HG02870 (cell line): ENCODE measurements around the gene IRF1.

Source experiments
- ATAC-seq: cut with Tn5 transposase; IDR thresholded peaks from one replicate; pipeline ENCODE4 v1.9.1; 2021; ENCODE audit warnings: mild to moderate bottlenecking, moderate library complexity; ENCODE audit not compliant: unreplicated experiment

Gene IRF1

DNA sequence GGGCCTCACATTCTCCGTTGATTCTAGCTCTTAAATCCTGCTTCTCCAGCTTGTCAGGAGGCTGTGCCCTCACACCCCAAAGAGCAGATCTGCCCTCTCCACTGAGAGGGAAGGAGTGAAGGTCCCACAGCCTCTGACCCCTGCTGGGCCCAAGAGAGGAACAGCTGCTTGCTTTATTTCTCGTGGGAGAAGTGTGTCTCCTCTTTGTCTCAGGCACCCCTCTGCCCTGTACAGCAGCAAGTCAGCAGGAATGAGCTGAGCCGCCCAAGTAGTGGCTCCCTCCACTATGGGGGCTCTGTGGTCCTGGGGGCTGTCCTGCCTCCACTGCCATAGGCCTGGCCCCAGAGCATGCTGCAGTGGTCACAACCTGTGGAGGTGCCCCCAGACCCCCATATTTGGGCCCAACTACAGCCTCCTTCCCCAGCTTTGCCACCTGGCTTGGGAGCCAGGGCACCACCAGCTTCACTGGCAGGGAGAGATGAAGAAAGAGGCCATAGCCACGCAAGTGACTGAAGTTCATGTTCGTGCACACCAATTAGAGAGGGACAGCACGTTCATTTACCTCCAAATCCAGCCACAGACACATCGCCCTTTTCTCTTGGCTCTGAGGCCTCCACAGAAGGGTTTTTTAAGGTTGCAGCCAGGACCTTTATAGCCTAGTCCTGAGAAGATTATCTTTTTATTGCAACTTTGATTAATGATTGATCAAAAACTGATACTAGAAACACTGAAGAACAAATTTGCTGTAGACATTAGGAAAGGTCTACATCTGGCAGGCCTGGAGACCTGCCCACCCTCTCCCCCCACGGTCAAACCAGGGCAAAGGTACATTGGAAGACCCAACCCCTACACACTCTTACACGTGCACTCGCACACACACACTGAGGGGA is 27.5 kb downstream of the IRF1 start:
- no peak for ATAC-seq

DNA sequence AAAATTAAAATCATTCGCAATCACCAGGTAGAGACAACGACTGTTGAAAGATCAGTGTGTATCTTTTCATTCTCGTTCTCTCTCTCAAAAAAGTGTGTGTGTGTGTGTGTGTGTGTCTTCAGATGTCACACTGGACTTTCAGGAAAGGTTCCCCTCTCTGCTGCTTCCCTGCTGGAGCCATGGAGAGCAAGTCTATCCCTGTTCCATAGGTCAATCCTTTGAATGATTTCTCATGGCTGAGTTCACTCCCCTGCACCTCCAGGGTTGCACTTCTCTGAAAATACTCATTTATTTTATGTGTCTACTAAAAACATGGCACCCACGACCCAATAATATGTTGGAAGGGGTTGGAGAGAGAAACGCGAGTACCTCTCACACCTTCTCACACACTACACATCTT is 28.2 kb downstream of the IRF1 start:
- no peak for ATAC-seq

DNA sequence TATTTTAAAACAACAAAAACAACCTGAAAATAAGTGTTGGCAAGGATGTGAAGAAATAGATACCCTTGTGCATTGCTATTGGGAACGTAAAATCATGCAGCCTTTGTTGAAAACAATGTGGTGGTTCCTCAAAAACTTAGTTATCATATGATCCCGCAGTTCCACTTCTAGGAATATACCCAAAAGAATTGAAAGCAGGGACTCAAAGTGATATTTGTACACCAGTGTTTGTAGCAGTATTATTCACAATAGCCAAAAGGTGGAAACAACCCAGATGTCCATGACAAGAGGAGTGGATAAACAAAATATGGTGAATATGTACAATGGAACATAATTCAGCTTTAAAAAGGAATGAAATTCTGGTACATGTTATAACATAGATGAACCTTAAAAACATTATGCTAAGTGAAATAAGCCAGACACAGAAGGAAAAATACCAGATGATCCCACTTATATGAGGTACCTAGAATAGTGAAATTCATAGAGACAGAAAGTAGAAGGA is 29.0 kb downstream of the IRF1 start:
- no peak for ATAC-seq

DNA sequence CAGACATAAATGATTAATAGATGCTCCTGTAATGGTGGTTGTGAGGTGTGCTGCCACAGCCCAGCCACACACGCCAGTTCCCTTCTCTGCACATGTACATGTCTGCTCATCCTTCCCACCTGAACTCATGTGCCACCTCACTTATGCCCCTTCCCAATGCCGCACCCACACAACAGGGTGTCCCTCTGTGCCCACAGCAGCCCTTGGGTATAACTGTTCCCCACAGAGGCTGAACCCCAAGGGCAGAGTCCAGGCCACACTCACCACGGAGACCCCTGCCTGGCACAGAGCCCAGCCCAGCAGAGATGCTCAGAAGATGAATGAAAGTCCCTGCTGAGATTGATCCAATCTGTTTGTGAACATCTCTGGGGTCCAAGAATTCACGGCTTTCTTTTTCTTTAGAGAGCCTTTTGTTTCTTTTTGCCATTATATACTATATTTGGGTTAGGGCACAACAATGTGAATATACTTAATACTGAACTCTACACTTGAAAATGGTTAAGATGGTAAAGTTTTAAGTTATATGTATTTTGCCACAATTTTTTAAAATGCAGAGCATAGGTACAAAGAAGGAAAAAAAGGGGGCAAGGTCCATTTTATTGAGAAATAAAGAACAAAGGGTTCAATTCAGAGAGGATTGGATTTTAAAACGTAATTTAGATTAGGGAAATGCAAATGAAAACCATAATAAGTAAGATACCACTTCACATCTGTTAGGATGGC is 29.6 kb downstream of the IRF1 start:
- no peak for ATAC-seq

DNA sequence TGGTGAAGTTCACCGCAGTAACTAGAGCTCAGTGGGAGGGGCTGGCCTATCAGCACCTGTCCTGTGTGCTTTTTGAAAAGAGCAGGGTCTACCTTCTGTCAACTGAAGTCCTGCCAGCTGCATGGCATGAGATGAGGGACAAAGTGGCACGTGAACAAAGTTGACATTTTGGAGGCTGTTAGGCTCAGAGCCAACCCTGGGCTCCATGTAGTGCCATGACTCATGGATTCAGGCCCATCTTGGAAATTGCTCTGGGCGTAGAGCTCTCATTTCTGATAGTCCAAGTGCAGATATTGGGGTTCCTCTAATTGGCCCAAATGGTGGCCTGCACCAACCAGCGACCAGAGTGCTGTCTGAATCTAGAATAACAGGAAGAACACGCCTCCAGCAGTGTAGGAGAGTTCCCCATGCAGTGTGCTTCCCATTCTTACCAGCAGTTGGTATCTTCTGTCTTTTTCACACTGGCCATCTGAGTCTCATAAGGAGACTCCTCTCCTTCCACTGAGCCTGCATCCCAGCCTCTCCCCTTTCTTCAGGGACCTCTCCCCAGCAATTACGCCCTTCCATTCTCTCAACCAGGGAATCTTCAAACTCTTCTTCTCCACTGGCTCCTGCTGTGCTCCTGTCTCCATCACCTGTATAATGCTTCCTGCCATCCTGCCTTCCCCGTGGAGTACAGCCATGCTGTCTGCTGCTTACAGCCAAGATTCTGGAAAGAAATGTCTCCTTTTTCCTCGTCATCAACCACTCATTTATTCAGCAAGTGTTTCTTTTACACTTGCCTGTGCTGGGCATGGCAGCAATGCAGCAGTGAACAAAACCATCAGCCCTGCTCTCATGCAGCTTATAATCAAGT is 30.4 kb downstream of the IRF1 start:
- ATAC-seq = no peak

- no peak for ATAC-seq
Observed at GRCh38 chr5:132459031-132459982, 31.3 kb downstream of the IRF1 start.

DNA sequence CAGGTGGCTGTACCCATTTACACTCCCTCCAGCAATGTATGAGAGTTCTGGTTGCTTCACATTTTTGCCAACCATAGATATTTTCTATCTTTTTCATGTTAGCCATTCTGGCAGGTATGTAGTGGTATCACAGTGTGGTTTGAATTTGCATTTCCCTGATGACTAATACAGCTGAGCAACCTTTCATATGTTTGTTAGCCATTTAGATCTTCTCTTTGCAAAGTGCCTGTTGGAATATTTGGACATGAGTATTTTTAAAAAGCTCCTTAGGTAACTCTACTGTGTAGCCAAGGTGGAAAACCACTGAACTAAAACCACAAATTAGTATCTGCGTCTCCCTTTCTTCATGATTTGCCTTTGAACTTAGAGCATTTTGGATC is 31.9 kb downstream of the IRF1 start:
- peak; percentile 56 for ATAC-seq

- ATAC-seq = no peak
Observed at GRCh38 chr5:132458226-132458560, 32.4 kb downstream of the IRF1 start.

GRCh38 chr5:132457371-132458225 is 33.0 kb downstream of the IRF1 start:
- peak; percentile 9 for ATAC-seq

DNA sequence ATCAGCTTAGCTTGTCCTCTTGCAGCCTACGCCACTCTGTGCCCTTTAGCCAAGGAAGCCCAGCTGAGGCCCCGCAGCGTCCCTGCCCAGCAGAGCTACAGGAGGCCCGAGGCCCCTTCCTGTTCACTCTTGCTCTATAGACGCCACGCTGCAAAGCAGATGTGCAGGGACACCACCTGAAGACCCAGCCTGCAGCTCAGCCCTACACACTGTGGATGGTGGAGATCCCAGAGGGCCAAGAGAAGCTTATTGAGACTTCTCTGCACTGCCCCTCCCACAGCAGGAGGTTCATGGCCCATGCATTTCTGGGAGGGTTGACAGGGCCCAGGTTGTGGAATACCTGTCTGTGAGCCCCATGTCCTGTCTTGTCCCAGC is 33.6 kb downstream of the IRF1 start:
- ATAC-seq = peak; percentile 26

DNA sequence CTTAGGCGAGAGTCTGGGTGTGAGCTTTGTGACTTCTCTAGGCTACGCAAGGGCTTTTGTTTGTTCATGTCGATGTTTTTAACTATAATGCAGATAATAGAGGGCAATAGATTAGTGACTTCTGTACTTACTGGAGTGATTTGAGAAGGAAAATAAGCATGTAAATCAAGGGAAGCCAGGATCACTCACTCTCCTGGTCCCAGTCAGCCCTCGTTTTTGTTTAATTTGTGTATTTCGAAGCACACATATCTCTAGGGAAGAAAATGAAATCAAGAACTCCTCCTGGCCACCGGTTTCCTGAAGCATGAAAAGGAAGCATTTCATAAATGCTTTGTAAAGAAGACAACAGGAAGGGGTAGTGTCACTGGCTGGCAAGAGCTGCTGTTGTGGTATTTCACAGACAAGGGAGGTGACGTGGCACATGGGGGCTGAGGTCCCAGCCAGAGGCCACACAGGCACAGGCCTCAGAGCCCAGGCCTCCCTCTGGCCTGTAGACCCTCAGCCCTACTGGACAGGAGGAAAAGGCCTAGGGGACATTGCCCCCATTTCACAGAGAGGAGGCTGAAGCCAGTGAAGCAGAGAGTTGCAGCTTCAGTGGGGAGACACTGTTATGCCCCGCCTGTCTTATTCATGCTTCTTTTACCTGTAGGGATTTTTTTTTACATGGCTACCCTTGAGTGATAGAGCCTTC is 34.1 kb downstream of the IRF1 start:
- ATAC-seq = peak; percentile 37

DNA sequence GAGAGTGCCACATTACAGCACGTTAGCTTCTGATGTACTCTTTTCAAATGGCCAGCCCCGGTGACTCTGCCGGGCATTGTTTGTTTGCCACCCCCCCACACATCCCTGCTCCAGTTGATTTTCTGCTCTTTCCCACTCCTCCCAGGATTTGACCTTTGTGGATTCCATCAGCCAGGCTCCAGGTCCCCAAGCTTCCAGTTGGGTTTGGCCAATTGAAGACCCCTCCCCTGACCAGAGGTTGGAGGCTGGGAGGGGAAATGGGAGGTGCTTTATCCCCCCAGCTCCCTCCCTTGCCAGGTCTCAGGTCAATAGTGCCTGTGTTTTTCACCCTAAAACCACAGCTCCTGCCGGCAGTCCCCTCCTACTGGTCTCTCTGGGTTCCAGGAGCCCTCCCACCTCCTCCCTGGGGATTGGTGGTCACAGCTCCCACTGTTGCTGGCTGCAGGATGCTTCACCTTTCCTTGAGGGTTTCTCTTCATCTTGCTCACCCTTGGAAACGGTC is 34.9 kb downstream of the IRF1 start:
- ATAC-seq = no peak

DNA sequence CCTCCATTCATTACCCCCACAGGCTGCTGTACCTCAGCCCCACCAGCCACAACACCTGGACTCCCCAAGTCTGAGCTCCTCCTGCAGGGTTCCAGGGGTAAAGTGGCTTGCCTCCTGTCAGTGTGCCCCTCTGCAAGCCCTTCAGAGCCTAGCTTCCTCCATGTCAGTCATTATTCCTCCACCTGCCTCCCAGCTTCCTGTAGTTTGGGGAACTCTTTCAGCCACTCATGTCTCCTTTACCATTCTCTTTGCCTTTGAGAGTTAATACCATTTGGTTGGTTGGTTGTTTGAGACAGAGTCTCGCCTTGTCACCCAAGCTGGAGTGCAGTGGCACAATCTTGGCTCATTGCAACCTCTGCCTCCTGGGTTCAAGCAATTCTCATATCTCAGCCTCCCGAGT is 36.2 kb downstream of the IRF1 start:
- no peak for ATAC-seq

- no peak for ATAC-seq
Observed at GRCh38 chr5:132451387-132451786, 39.2 kb downstream of the IRF1 start.

- ATAC-seq = no peak
Observed at GRCh38 chr5:132449060-132449459, 41.5 kb downstream of the IRF1 start.

DNA sequence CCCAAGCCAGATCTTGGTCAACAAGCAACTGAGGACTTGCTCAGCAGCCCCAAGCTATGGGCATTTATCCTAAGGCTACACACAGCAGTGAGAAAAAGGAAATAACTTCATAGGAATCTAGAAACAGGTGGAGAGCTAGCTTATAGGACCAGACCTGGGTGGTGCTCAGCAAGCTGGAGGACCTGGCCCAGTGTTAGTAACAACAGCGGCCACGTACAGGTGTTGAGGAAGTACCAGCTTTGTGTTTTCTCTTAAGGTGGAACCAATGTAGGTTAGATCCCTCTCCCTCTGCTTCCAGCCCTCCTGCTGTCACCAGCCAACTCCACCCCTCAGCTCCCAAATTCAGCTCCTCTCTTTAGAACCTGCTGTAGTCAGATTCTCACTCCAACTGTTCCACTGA is 43.4 kb downstream of the IRF1 start:
- no peak for ATAC-seq

- no peak for ATAC-seq
Observed at GRCh38 chr5:132446621-132447020, 44.0 kb downstream of the IRF1 start.

- ATAC-seq = no peak
Observed at GRCh38 chr5:132445930-132446329, 44.6 kb downstream of the IRF1 start.

DNA sequence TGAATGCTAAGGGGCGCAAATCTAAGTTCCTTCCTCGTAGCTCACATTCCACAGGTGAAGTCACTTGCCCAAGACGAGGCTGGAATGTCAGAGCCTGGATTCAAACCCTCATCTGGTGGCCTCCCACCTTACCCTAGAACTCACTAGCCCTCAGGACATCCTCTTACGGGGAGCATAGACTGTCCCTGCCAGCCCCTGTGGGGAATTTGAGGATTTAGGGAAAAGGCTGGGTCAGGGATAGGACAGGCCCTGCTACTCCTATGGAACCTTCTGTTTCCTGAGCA is 45.0 kb downstream of the IRF1 start:
- no peak for ATAC-seq
